GM23338 (cell line): ENCODE results near the gene VMO1. TPM values are rescaled to one million over a fixed set of nuclear protein-coding genes. Genes with fewer than 3 reads are reported as not detected.

Source experiments
- CREB1 ChIP-seq: fragments of 250-450 bp; sonication (Bioruptor Pico); IDR thresholded peaks from 2 replicates; pipeline ENCODE4 v1.5.0; 2020; ENCODE audit warnings: low read depth, mild to moderate bottlenecking, moderate library complexity
- JUNB ChIP-seq: IDR thresholded peaks from one replicate; pipeline ENCODE4 v1.6.1; 2016; ENCODE audit warnings: antibody characterized with exemption; ENCODE audit not compliant: unreplicated experiment
- NANOG ChIP-seq: IDR thresholded peaks from 2 replicates; pipeline ENCODE4 v1.6.1; 2016; ENCODE audit warnings: antibody characterized with exemption, borderline replicate concordance
- STAT1 ChIP-seq: IDR thresholded peaks from one replicate; pipeline ENCODE4 v1.6.1; 2016; ENCODE audit warnings: antibody characterized with exemption; ENCODE audit not compliant: unreplicated experiment
- ZNF331 ChIP-seq: fragments of 250-450 bp; sonication (Bioruptor Pico); IDR thresholded peaks from 2 replicates; pipeline ENCODE4 v1.5.0; 2020; ENCODE audit warnings: low read depth, mild to moderate bottlenecking, moderate library complexity
- polyA plus RNA-seq: library from polyadenylated mRNA; unstranded; fragments of >200 nt; fragmentation: Nextera tagmentation; extraction: Ambion mirVana; gene quantifications from 2 replicates; pipeline ENCODE4 v1.2.1, GENCODE V29; 2016
- total RNA-seq: library from RNA; depleted of rRNA; stranded (reverse); fragments of >200 nt; shearing (Covaris generic); gene quantifications from 2 replicates; pipeline ENCODE4 v1.2.3, GENCODE V29; 2014
- TF ChIP-seq, protein P1 (sequence below): fragments of 250-450 bp; sonication (Bioruptor Pico); IDR thresholded peaks from 2 replicates; pipeline ENCODE4 v1.5.0; 2020; ENCODE audit warnings: mild to moderate bottlenecking, moderate library complexity
- TF ChIP-seq, protein P2 (sequence below): IDR thresholded peaks from one replicate; pipeline ENCODE4 v1.6.1; 2018; ENCODE audit warnings: antibody characterized with exemption; ENCODE audit not compliant: unreplicated experiment

VMO1 gene
- total and polyA plus RNA-seq, 2 experiments from 2014 or later, result 0.38 to 0.47 TPM

DNA sequence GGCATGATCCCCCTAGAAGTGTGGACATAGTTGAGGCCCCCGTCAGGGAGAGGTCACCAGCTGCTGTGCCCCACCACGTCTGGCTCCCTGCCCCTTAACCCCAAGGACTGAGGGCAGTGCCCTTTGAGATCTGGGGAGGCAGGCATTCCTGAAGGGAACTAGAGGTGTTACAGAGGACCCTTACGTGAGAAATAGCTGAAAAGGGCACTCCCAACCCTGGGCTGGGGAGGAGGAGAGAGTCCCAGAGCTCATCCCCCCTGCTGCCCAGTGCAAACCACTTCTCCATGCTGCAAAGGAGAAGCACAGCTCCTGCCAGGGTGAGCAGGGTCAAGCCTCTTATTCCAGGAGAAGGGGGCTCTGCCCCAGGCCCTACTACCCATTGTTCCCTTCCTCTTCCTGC lies 36.7 kb upstream of the VMO1 start (continued):
- TF ChIP-seq, protein P1, sequence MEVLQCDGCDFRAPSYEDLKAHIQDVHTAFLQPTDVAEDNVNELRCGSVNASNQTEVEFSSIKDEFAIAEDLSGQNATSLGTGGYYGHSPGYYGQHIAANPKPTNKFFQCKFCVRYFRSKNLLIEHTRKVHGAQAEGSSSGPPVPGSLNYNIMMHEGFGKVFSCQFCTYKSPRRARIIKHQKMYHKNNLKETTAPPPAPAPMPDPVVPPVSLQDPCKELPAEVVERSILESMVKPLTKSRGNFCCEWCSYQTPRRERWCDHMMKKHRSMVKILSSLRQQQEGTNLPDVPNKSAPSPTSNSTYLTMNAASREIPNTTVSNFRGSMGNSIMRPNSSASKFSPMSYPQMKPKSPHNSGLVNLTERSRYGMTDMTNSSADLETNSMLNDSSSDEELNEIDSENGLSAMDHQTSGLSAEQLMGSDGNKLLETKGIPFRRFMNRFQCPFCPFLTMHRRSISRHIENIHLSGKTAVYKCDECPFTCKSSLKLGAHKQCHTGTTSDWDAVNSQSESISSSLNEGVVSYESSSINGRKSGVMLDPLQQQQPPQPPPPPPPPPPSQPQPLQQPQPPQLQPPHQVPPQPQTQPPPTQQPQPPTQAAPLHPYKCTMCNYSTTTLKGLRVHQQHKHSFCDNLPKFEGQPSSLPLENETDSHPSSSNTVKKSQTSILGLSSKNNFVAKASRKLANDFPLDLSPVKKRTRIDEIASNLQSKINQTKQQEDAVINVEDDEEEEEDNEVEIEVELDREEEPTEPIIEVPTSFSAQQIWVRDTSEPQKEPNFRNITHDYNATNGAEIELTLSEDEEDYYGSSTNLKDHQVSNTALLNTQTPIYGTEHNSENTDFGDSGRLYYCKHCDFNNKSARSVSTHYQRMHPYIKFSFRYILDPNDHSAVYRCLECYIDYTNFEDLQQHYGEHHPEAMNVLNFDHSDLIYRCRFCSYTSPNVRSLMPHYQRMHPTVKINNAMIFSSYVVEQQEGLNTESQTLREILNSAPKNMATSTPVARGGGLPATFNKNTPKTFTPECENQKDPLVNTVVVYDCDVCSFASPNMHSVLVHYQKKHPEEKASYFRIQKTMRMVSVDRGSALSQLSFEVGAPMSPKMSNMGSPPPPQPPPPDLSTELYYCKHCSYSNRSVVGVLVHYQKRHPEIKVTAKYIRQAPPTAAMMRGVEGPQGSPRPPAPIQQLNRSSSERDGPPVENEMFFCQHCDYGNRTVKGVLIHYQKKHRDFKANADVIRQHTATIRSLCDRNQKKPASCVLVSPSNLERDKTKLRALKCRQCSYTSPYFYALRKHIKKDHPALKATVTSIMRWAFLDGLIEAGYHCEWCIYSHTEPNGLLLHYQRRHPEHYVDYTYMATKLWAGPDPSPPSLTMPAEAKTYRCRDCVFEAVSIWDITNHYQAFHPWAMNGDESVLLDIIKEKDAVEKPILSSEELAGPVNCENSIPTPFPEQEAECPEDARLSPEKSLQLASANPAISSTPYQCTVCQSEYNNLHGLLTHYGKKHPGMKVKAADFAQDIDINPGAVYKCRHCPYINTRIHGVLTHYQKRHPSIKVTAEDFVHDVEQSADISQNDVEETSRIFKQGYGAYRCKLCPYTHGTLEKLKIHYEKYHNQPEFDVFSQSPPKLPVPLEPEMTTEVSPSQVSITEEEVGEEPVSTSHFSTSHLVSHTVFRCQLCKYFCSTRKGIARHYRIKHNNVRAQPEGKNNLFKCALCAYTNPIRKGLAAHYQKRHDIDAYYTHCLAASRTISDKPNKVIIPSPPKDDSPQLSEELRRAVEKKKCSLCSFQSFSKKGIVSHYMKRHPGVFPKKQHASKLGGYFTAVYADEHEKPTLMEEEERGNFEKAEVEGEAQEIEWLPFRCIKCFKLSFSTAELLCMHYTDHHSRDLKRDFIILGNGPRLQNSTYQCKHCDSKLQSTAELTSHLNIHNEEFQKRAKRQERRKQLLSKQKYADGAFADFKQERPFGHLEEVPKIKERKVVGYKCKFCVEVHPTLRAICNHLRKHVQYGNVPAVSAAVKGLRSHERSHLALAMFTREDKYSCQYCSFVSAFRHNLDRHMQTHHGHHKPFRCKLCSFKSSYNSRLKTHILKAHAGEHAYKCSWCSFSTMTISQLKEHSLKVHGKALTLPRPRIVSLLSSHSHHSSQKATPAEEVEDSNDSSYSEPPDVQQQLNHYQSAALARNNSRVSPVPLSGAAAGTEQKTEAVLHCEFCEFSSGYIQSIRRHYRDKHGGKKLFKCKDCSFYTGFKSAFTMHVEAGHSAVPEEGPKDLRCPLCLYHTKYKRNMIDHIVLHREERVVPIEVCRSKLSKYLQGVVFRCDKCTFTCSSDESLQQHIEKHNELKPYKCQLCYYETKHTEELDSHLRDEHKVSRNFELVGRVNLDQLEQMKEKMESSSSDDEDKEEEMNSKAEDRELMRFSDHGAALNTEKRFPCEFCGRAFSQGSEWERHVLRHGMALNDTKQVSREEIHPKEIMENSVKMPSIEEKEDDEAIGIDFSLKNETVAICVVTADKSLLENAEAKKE (CRISPR knock-in tag), result no peak
- no peak for TF ChIP-seq NANOG
- TF ChIP-seq CREB1 (CRISPR knock-in tag), result no peak
- TF ChIP-seq, protein P2, sequence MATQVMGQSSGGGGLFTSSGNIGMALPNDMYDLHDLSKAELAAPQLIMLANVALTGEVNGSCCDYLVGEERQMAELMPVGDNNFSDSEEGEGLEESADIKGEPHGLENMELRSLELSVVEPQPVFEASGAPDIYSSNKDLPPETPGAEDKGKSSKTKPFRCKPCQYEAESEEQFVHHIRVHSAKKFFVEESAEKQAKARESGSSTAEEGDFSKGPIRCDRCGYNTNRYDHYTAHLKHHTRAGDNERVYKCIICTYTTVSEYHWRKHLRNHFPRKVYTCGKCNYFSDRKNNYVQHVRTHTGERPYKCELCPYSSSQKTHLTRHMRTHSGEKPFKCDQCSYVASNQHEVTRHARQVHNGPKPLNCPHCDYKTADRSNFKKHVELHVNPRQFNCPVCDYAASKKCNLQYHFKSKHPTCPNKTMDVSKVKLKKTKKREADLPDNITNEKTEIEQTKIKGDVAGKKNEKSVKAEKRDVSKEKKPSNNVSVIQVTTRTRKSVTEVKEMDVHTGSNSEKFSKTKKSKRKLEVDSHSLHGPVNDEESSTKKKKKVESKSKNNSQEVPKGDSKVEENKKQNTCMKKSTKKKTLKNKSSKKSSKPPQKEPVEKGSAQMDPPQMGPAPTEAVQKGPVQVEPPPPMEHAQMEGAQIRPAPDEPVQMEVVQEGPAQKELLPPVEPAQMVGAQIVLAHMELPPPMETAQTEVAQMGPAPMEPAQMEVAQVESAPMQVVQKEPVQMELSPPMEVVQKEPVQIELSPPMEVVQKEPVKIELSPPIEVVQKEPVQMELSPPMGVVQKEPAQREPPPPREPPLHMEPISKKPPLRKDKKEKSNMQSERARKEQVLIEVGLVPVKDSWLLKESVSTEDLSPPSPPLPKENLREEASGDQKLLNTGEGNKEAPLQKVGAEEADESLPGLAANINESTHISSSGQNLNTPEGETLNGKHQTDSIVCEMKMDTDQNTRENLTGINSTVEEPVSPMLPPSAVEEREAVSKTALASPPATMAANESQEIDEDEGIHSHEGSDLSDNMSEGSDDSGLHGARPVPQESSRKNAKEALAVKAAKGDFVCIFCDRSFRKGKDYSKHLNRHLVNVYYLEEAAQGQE, result no peak
- TF ChIP-seq JUNB, result no peak
- TF ChIP-seq ZNF331 (CRISPR knock-in tag), result no peak
- no peak for TF ChIP-seq STAT1
